Globus pallidus (tissue), 1 donor: ENCODE results near the gene PGS1.

Source experiments
- DNase-seq: peaks from one replicate; pipeline ENCODE4 v3.0.0-alpha.2; 2015; ENCODE audit warnings: low spot score

PGS1 gene

DNA sequence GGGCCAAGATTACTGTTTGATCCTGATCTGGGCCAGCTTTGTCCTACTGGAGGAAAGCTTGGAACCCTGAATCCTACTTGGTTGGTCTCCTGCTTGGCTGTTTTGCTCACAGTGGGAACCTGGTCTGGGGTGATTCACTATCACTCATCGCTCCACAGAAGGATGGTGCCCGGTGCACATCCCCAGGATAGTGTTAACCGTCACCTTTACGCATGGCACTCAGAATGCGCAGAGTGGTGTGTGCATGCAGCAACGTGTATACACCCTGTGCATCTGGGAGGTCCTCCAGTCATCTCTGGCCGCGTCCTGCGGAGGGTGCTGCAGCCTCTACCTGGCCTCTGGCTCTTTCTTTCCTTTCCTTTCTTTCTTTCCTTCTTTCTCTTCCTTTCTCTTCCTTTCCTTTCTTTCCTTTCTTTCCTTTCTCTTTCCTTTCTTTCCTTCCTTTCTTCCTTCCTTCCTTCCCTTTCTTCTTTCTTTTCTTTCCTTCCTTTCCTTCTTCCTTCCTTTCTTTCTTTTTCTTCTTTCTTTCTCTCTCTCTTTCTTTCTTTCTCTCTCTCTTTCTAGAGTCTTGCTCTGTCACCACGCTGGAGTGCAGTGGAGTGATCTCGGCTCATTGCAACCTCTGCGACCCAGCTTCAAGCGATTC, 31.7 kb upstream of the PGS1 start:
- no peak for DNase-seq

DNA sequence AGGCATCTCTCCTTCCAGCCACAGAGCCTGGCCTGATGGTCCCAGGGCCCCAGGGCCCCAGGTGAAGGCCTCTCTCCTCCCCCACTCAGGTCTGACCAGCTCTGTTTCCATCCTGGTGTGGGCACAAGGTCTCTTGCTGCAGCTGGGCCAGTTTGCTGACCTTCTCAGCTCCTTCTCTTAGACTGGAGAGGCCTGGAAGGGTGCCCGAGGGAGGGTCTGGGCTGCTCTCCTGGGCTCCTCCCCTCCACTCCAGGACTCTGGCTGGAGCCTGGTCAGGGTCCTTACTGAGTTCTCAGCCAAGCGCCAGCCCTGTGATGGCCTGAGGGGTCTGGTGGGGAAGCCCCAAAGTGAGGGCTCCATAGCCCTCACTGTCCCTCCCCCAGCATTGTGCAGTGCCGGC, 31.0 kb upstream of the PGS1 start:
- no peak for DNase-seq

- DNase-seq, result no peak
Observed at GRCh38 chr17:78348055-78348770, 30.2 kb upstream of the PGS1 start.

GRCh38 chr17:78349891-78350642, 28.4 kb upstream of the PGS1 start:
- no peak for DNase-seq

DNA sequence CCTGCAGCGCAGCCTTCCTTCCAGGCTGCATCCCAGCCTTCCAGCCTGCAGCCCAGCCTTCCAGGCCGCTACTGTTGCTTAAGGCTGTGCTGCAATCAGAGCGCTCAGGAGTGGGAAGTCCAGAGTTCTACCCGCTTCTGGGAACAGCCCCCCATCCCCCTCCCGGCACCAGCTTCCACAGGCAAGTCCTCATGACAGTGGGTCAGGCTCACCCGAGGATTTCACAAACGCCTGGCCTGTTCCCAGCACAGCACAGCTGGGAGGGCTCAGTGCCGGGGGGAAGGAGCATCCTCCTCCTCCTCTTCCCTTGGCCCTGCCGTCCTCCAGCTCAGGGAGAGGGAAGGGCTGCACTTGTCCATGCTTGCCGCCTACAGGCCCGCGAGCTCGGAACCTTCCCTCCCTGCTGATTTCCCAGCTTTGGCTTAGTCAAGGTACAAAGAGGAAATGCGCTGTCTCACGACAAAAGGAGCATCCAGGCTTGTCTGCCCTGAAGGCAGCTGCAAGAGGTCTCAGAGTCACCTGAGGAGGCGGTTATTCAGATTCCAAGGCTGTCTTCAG, 26.9 kb upstream of the PGS1 start:
- peak; percentile 94 for DNase-seq

- no peak for DNase-seq
Observed at GRCh38 chr17:78353834-78354233, 24.6 kb upstream of the PGS1 start.

- DNase-seq, result no peak
Observed at GRCh38 chr17:78355045-78355641, 23.3 kb upstream of the PGS1 start.

DNA sequence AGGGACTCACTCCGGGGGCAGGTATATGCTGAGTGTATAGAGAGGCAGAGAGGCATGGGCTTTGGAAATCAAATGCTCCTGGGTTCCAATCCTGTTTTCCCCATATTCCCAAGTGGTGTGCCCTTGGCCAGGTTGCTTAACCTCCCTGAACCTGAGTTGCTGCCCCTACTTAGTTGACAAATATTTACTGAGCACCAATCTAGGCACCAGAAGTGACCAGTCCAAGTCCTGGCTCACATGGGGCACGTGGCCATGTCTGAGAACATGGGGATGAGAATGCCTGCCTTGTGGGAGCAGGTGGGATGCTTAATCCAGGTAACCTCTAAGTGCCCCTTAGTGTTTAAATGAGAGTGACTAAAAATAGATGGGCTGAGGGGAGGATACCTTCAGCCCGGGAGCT, 22.7 kb upstream of the PGS1 start:
- DNase-seq, result no peak

DNA sequence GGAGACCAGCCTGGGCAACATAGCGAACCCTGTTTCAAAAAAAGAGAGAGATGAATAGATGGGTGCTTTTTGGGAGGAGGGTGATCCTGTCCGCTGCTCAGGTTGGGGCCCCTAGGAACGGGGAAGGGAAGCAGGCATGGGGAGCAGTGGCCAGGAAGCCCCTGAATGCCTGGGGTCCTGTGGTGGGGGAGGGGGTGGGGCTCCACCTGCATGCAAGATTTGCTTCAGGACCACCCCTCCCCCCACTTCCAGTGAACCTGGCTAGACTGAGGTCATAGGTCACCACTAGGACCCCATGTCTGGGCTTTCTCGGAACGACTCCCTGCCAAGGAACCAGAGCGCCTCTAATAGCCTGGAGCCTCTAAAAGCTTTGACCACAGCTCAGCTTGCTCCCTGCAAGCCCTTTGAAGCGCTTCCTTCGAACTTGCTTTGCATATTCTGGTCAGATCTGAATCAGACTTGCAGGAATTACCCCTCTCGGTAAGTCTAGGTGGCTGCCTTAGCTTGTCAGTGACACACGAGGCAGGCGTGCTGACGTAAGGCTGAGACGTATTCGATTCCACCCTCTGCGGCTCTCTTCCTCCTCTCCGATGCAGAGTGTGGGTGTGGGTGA, 22.2 kb upstream of the PGS1 start:
- DNase-seq, result no peak

DNA sequence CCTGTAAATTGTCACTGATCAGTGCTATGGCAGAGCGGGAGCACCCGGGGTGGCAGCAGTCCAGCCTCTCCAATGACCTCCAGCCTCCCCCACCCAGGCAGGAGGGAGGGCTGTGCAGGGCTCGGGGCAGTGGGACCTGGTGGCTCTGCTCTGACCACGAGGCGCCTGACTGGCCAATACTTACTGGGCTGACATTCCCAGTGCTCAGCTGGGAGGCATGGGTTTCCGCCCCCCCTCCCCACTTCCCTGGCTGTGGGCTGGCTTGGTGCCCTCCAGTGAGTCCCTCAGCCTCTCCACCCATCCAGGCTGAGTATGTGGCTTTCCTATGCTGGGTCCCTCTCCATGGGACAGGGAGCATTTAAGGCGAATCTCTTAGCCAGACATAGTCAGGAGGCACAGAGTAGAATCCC, 21.3 kb upstream of the PGS1 start:
- peak; percentile 67 for DNase-seq

- no peak for DNase-seq
Observed at GRCh38 chr17:78357672-78358537, 20.5 kb upstream of the PGS1 start.

GRCh38 chr17:78358538-78359320, 19.7 kb upstream of the PGS1 start:
- DNase-seq, result no peak

- DNase-seq, result no peak
Observed at GRCh38 chr17:78359321-78359996, 19.0 kb upstream of the PGS1 start.

DNA sequence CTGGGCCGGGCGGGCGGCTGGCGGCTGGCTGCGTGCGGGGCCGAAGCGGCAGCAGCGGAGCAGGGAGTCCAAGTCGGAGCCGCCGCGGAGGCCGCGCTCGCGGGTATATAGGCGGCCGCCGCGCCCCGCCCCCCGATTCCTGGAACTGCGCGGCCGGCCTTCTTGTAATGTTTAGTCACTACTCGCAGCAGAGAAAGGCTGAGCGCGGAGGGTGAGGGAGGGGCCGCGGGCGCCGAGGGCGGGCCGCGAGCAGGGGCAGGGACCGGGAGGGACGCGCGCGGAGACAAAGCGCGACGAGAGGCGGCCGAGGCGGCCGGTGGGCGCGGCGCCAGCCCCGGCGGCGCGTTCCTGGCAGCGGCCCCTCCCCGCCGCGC, 18.5 kb upstream of the PGS1 start, which contains the start of gene SOCS3:
TSS of gene SOCS3 (minus strand) at position 81 of the 374 bp plus-strand sequence. CDS start 982 bp downstream, outside the sequence.
- DNase-seq, result peak; percentile 86

- peak; percentile 79 for DNase-seq
Observed at GRCh38 chr17:78360371-78361224, 17.9 kb upstream of the PGS1 start.

- no peak for DNase-seq
Observed at GRCh38 chr17:78361225-78361701, 17.2 kb upstream of the PGS1 start.

DNA sequence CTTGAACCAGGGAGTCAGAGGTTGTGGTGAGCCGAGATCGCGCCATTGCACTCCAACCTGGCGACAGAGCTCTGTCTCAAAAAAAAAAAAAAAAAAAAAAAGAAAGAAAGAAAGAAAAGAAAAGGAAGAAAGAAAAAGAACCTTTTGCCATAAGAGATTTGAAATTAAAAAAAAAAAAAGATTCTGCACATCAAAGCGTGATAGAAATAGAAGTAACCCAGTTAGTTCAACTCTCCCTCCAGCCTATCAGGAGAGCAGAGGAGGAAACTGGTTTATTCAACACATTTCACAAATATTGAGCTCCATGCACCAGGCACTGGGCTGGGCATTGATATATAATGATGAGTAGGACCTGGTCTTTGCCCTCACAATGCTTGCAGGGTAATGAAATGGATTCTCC, 16.2 kb upstream of the PGS1 start:
- no peak for DNase-seq

DNA sequence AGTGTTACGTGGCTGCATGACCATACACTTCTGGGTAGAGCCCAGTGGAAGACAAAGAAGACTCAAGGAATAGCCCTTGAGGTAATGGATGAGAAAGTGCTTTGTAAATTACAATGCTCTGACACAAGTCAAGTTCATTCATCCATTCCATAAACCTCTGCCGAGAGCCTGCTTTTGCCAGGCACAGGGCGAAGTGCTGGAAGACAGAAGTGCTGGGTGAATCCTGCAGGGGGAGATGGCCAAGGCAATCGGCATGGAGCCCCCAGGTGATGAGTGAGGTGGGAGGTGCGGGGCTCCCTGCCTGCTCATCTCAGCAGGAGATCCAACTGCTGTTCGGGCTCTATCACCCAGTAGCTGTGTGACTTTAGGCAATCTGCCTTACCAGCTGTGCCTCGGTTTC, 15.8 kb upstream of the PGS1 start:
- no peak for DNase-seq
